Muscle layer of duodenum (tissue), 2 donors: Measurements from ENCODE around the gene FAM83F.
"Not testable (repeated sequence)": the region's sequence is repeated elsewhere in the genome, so short reads cannot be mapped to it uniquely, and the experiment has no call there.

ENCODE experiments used
- H3K27ac ChIP-seq: one replicate; pipeline ENCODE4 v1.7.0; 2013; ENCODE audit warnings: mild to moderate bottlenecking, low read length
- H3K27me3 ChIP-seq: one replicate; pipeline ENCODE4 v1.7.0; 2013; ENCODE audit warnings: low read depth, mild to moderate bottlenecking, control low read depth, low read length
- H3K36me3 ChIP-seq, 2 donors: one replicate each; pipeline ENCODE4 v1.7.0; 2013; ENCODE audit warnings: low read length in 2 of 2, control low read depth in 1 of 2, mild to moderate bottlenecking in 1 of 2; ENCODE audit not compliant: insufficient read depth in 2 of 2, control insufficient read depth in 1 of 2
- H3K4me1 ChIP-seq, 2 donors: one replicate each; pipeline ENCODE4 v1.7.0; 2013; ENCODE audit warnings: low read length in 2 of 2, mild to moderate bottlenecking in 2 of 2, control low read depth in 1 of 2, moderate library complexity in 1 of 2; ENCODE audit not compliant: insufficient read depth in 2 of 2, control insufficient read depth in 1 of 2
- H3K4me3 ChIP-seq, 2 donors: one replicate each; pipeline ENCODE4 v1.7.0; 2013; ENCODE audit warnings: low read length in 2 of 2, low read depth in 1 of 2, mild to moderate bottlenecking in 1 of 2
- H3K9me3 ChIP-seq, 2 donors: one replicate each; pipeline ENCODE4 v1.7.0; 2013; ENCODE audit warnings: low read length in 2 of 2, control low read depth in 1 of 2, mild to moderate bottlenecking in 1 of 2; ENCODE audit not compliant: control insufficient read depth in 1 of 2
- donor health status: healthy.

FAM83F gene

GRCh38 chr22:40023341-40023841 is 28.6 kb downstream of the FAM83F start:
- Histone ChIP-seq H3K9me3 (no peaks in the 10 kb centered on the region), H3K27ac (no peak overlapping the region), H3K36me3 (no peaks in the 10 kb centered on the region), H3K27me3 (no peaks in the 10 kb centered on the region), H3K4me1 (no peaks in the 10 kb centered on the region), H3K4me3 (no peak overlapping the region)

GRCh38 chr22:40024201-40025061 is 29.7 kb downstream of the FAM83F start:
- H3K36me3 ChIP-seq = no peaks in the 10 kb centered on the region
- H3K27me3 ChIP-seq = no peaks in the 10 kb centered on the region
- H3K4me3 ChIP-seq = no peak overlapping the region
- no peaks in the 10 kb centered on the region for H3K4me1 ChIP-seq
- no peaks in the 10 kb centered on the region for H3K9me3 ChIP-seq
- H3K27ac ChIP-seq = no peak overlapping the region

- not testable (repeated sequence) for H3K4me1 ChIP-seq, H3K27me3 ChIP-seq, H3K9me3 ChIP-seq, H3K27ac ChIP-seq, H3K4me3 ChIP-seq, H3K36me3 ChIP-seq
These were observed 30.3 kb downstream of the FAM83F start for GRCh38 chr22:40025062-40025379.

GRCh38 chr22:40025856-40026255 is 31.1 kb downstream of the FAM83F start:
- no peaks in the 10 kb centered on the region for H3K36me3 ChIP-seq
- no peaks in the 10 kb centered on the region for H3K4me1 ChIP-seq
- no peak overlapping the region for H3K4me3 ChIP-seq

GRCh38 chr22:40026641-40027040 is 31.9 kb downstream of the FAM83F start:
- Histone ChIP-seq H3K27ac (no peak overlapping the region), H3K4me3 (no peak overlapping the region), H3K9me3 (no peaks in the 10 kb centered on the region), H3K27me3 (no peaks in the 10 kb centered on the region), H3K36me3 (no peaks in the 10 kb centered on the region), H3K4me1 (no peaks in the 10 kb centered on the region)

More at GRCh38 chr22:40025856-40026255, 31.1 kb downstream of the FAM83F start:
- Histone ChIP-seq H3K27ac (no peak overlapping the region), H3K27me3 (no peaks in the 10 kb centered on the region), H3K9me3 (no peaks in the 10 kb centered on the region)

GRCh38 chr22:40027191-40028097 is 32.7 kb downstream of the FAM83F start:
- H3K9me3 ChIP-seq = no peaks in the 10 kb centered on the region
- no peak overlapping the region for H3K4me3 ChIP-seq
- no peak overlapping the region for H3K27ac ChIP-seq
- no peaks in the 10 kb centered on the region for H3K36me3 ChIP-seq
- no peaks in the 10 kb centered on the region for H3K4me1 ChIP-seq
- H3K27me3 ChIP-seq = no peaks in the 10 kb centered on the region

GRCh38 chr22:40028098-40028425 is 33.3 kb downstream of the FAM83F start:
- H3K27ac ChIP-seq = no peak overlapping the region
- no peaks in the 10 kb centered on the region for H3K36me3 ChIP-seq
- no peaks in the 10 kb centered on the region for H3K4me1 ChIP-seq
- H3K4me3 ChIP-seq = no peak overlapping the region
- H3K27me3 ChIP-seq = no peaks in the 10 kb centered on the region
- no peaks in the 10 kb centered on the region for H3K9me3 ChIP-seq

- no peak overlapping the region for H3K27ac ChIP-seq
- no peaks in the 10 kb centered on the region for H3K36me3 ChIP-seq
These were observed 34.6 kb downstream of the FAM83F start for GRCh38 chr22:40029189-40029890.

GRCh38 chr22:40030026-40030757 is 35.4 kb downstream of the FAM83F start:
- Histone ChIP-seq H3K9me3 (no peaks in the 10 kb centered on the region), H3K27ac (no peak overlapping the region), H3K27me3 (no peaks in the 10 kb centered on the region), H3K4me1 (no peaks in the 10 kb centered on the region), H3K4me3 (no peak overlapping the region), H3K36me3 (no peaks in the 10 kb centered on the region)

More at GRCh38 chr22:40029189-40029890, 34.6 kb downstream of the FAM83F start:
- Histone ChIP-seq H3K4me3 (no peak overlapping the region), H3K9me3 (no peaks in the 10 kb centered on the region), H3K27me3 (no peaks in the 10 kb centered on the region), H3K4me1 (no peaks in the 10 kb centered on the region)

GRCh38 chr22:40030758-40031095 is 36.0 kb downstream of the FAM83F start:
- H3K4me1 ChIP-seq = no peaks in the 10 kb centered on the region
- H3K27ac ChIP-seq = no peak overlapping the region
- H3K9me3 ChIP-seq = no peaks in the 10 kb centered on the region
- no peaks in the 10 kb centered on the region for H3K27me3 ChIP-seq
- no peaks in the 10 kb centered on the region for H3K36me3 ChIP-seq
- no peak overlapping the region for H3K4me3 ChIP-seq
